ENCODE measurements around the gene PXDN.
"Not testable (repeated sequence)": the region's sequence is repeated elsewhere in the genome, so short reads cannot be mapped to it uniquely, and the experiment has no call there.

PXDN gene

DNA sequence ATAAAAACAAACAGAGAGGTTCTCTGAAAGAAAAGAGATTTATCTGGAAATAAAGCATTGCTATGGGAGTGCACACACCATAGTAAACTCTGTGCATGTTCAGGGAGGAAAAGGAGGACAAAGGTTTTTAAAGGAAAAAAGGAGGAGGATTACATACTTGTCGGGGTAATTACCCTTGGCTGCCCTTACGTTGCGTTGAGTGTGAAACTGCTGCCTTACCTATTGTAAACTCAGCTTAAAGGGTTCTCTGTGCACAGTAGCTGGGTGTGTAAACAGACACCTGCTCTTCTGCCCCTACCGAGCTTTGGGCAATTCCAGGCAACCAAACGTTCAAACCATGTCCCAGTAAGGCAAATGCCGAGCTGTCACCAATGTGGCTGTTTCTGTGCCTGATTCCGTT is 29.6 kb upstream of the PXDN start:
- DNase-seq = no peak

DNA sequence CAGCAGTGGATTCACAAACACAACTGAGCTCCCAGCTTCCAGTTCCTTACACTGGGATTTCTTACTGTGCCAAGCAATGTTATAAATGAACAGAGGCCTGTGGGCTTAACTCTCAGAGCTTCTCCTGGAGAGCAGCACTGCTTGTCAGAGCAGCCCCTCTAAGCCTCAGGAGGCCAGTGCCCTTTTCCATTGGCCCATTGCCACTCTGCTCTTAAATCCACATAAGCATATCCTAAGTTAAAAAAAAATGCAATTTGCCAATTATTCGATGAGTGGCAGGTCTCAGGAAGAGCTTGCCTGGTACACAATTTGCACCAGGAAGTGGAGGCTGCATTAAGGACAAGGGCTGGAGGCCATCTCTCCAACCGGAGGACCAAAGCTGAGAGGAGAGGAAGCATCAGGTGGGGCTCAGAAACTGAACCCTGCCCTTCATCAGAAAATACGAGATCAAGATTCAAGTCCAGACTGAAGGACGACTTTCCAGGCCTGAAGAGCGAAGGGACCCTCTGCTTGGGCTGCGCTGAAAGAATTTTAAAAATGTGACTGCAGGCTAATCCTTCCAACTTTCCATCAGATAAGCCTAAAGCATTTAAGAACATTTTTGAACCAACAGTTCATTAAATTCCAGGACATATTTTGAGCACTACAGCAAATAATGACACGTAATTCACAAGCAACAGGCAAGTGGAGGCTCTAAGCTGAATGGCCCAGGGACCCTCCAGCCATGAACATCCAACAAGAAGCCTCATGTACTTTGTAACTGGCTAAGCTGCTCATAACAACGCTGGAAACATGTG is 28.4 kb upstream of the PXDN start:
- no peak for DNase-seq

DNA sequence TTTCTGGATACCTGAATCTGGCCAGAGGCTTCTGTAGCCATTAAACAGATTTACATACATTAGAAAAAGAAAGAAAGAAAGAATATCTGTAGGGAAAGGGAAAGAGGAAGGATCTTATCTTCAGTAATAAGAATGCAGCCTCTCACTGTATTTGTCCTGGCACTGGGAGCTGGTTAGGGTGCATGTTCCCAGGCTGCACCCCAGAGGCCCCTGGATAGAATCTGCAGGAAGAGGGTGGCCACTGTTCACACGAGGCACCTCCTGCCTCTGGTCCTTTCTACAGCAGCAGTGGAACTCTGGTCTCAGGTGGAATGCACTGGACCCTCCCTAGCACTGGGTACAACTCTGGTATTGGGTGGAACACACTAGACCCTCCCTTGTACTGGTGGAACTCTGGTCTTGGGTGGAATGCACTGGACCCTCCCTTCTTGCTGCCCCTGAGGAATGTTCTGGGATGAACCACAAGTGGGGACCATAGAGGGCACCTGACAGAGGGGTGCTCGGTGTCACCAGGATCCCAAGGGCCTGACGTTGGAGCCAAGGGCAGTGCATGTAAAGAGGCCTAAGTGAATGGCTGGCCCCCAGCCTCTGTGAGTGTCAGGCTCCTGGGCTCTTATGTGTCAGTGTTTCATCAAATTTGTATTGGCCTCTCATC is 27.4 kb upstream of the PXDN start:
- no peak for DNase-seq

- DNase-seq = no peak
These were observed 26.5 kb upstream of the PXDN start for GRCh38 chr2:1770566-1771380.

DNA sequence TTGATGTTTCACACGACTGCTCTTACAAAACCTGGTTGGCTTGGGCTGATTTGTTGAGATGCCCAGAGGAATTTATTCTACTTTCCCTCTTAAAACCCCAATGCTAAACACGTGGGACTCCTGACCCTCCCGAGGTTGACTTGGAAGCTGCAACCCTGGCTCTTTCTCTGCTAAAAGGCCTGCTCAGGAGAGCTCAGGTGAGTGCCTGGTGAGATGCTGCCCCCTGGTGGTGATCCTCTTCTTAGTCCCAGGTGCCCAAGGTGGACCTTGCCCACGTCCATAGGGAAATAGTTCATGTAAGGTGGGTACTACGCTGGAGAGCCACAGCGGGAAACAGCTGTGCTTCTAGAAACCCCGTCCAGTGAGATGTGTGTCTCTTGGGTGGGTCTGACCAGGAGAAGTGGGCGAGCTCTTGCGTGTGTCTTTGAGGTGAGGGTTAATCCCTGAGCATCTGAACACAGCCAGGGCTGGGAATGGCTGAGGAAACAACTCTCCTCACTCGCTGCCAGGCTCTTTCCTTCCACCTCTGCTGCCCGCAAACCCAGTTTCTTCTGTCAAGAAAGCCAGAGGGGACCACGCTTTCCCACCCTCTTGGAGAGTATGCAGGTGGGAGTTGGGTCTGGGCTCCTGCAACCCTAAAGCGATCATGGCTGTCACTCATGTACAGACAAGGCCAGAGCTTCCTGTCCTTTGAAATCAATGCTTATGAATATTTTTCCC is 25.5 kb upstream of the PXDN start:
- DNase-seq = peak; percentile 50

GRCh38 chr2:1767939-1768691 is 23.8 kb upstream of the PXDN start:
- DNase-seq = no peak

DNA sequence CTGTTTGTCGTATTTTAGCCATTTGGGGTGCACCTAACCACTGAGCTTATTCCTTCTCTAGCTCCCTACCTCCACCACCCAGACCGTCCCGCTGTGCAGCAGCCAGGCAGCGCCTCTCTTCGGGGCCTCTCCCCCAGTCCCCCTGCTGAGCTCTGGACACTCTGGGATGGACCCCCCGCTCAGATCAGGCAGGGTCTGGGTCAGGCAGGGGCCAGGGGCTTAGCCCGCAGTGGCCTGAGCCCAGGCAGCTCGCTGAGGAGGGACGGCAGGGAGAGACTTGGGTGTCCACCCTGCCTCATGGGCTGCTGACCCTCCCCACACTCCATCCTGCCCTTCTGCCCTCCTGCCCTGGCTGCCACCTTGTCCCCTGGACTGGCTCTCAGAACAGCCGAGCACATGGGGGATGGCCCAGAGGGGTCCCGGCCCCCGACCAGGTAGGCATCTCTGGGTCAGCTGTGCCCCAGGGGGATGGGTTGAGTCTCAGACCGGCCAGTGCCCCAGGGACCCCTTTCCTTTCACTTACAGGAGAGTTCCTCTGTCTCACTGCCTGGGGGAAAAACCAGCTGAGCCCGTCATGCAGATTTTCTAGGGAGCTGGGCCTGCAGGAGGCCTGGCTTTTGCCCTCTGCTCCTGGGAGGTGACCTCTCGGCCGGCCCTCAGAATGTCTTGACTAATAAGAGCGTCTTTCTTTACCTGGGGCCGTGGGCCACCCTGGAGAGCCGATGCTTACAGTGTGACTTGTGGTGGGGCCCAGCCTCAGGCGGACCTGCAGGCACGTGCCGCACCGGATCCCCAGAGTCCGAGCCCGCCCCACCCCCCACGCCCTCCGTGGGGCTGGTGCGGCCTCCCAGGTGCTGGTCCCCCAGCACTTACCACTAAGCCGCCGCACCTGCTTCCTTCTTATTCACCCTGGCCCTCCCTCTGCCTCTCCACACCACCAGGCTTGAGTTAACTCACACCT is 22.8 kb upstream of the PXDN start:
- no peak for DNase-seq

- DNase-seq = no peak
These were observed 22.1 kb upstream of the PXDN start for GRCh38 chr2:1766425-1766824.

GRCh38 chr2:1765201-1765600 is 20.9 kb upstream of the PXDN start:
- DNase-seq = not testable (repeated sequence)

DNA sequence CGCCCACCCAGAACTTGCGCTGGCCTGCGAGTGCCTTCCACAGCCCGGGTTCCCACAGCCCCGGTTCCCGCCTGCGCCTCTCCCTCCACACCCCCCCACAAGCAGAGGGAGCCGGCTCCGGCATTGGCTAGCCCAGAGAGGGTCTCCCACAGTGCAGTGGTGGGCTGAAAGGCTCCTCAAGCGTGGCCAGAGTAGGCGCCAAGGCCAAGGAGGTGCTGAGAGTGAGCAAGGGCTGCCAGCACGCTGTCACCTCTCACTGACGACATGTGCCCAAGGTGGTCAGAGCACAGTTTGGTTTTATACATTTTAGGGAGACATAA is 15.3 kb upstream of the PXDN start:
- DNase-seq = no peak

DNA sequence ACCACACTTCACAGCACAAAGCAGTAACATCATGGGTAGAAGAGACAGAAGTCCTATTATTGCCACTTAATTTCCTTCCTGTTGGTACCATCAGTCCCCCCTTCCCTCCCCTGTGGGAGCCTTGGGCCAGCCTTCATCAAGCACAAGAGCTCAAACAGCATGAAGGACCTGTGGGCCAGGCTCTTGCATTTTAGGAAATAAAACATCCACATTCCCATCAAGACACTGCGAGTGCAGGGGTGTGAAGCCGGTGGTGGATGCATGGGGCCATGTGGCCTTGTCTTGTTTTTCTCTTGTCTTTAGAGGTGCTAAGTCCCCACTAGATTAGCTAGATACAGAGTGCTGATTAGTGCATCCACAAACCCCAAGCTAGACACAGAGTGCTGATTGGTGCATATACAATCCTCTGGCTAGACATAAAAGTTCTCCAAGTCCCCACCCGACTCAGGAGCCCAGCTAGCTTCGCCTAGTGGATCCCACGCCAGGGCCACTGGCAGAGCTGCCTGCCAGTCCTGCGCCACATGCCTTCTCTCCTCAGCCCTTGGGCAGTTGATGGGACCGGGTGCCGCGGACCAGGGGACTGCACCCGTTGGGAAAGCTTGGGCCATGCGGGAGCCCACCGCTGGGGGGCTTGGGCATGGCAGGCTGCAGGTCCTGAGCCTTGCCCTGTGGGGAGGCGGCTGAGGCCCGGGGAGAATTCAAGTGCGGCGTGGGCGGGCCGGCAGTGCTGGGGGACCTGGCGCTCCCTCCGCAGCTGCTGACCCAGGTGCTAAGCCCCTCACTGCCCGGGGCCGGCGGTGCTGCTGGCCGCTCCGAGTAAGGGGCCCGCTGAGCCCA is 14.7 kb upstream of the PXDN start:
- DNase-seq = no peak

- no peak for DNase-seq
These were observed 13.9 kb upstream of the PXDN start for GRCh38 chr2:1758171-1758570.

GRCh38 chr2:1757567-1757966 is 13.3 kb upstream of the PXDN start:
- DNase-seq = no peak

GRCh38 chr2:1757146-1757545 is 12.8 kb upstream of the PXDN start:
- not testable (repeated sequence) for DNase-seq

GRCh38 chr2:1756456-1756855 is 12.1 kb upstream of the PXDN start:
- no peak for DNase-seq

- DNase-seq = no peak
These were observed 11.3 kb upstream of the PXDN start for GRCh38 chr2:1755436-1756191.

- no peak for DNase-seq
These were observed 10.3 kb upstream of the PXDN start for GRCh38 chr2:1754461-1755170.

DNA sequence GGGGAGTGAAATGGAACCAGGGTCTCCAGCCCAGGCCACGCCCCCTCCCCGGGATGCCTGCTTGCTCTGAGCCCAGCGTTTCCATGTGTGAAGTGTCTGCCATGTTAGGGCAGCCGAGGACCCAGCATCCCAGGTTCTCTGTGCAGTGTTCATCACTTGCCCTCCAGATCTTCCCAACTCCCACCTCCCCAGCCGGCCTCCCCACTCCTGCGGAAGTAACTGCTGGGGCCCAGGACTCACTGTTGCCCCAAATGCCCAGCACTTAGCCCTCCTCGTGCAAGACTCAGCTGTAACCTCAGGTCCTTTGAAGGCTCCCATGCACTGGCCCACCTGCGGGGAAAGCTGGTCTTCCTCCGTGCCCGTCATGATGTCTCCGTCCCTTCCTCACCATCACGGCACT is 9.7 kb upstream of the PXDN start:
- DNase-seq = no peak

DNA sequence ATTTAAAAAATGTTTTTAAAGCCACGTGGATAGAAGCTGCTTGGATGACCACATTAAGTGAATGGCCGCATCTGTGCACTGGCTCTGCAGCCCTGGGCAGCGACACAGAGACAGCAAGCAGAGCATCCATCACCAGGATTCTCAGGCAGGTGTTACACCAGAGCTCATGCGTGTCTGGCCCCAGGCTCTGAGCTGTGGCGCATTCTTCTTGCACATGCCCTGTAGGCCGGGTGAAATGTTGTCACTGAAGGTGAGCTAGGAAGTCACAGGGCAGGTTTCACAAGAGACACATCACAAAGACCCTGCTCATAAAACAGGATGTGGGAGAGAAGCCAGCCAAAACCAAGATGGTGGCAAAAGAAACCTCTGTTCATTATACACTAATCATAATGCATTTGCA is 8.4 kb upstream of the PXDN start:
- DNase-seq = no peak
